Neutrophil (primary cell): Measurements from ENCODE around the gene CACNG3.

Experiments used
- H3K27ac ChIP-seq: fragments of 200-600 bp; sonication (generic); 2 replicates; pipeline ENCODE4 v1.5.1; 2016; ENCODE audit warnings: mild to moderate bottlenecking, moderate library complexity
- H3K27me3 ChIP-seq: fragments of 200-600 bp; sonication (generic); 2 replicates; pipeline ENCODE4 v1.6.0; 2016; ENCODE audit warnings: mild to moderate bottlenecking
- H3K36me3 ChIP-seq: fragments of 200-600 bp; sonication (generic); 2 replicates; pipeline ENCODE4 v1.5.1; 2017
- H3K4me1 ChIP-seq, 2 experiments: fragments of 200-600 bp in 1 of 2; sonication (generic) in 1 of 2; 1 replicate in 1 of 2; 2 replicates in 1 of 2; pipeline versions ENCODE4 v1.5.1 to v1.6.1; 2013 to 2016; ENCODE audit warnings: low read depth in 1 of 2, low read length in 1 of 2, mild to moderate bottlenecking in 1 of 2, moderate library complexity in 1 of 2; ENCODE audit not compliant: control insufficient read depth in 1 of 2, insufficient read depth in 1 of 2
- H3K4me3 ChIP-seq, 2 experiments: fragments of 200-600 bp in 1 of 2; sonication (generic) in 1 of 2; 1 replicate in 1 of 2; 2 replicates in 1 of 2; pipeline ENCODE4 v1.5.1; 2013 to 2016; ENCODE audit warnings: low read depth in 1 of 2, low read length in 1 of 2, mild to moderate bottlenecking in 1 of 2, moderate library complexity in 1 of 2
- H3K9me3 ChIP-seq: fragments of 200-600 bp; sonication (generic); 2 replicates; pipeline ENCODE4 v1.5.1; 2016
- TF ChIP-seq, protein P1 (sequence below): fragments of 200-600 bp; sonication (generic); IDR thresholded peaks from 2 replicates; pipeline ENCODE4 v1.5.1; 2016; ENCODE audit warnings: antibody characterized with exemption

CACNG3 gene

DNA sequence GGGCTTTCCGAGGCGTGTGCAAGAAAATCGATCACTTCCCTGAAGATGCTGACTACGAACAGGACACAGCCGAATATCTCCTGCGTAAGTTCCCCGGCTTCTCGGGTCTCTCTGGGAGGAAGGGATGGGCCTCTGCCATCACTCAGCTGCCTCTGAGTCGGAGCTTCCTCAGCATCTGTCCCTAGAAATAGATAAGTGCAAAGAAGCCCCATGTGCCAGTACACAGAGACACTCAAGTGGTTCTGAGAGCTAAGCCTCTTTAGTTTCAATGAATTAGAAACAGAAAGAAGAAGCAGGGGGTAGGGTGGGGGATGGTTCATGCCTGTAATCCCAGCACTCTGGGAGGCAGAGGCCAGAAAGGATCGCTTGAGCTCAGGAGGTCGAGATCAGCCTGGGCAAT lies 90.6 kb downstream of the CACNG3 start:
- Histone ChIP-seq H3K27me3 (no peaks in the 10 kb centered on the region), H3K9me3 (no peaks in the 10 kb centered on the region), H3K4me3 (no peak overlapping the region), H3K36me3 (no peaks in the 10 kb centered on the region), H3K4me1 (no peaks in the 10 kb centered on the region), H3K27ac (no peak overlapping the region)
- TF ChIP-seq, protein P1, sequence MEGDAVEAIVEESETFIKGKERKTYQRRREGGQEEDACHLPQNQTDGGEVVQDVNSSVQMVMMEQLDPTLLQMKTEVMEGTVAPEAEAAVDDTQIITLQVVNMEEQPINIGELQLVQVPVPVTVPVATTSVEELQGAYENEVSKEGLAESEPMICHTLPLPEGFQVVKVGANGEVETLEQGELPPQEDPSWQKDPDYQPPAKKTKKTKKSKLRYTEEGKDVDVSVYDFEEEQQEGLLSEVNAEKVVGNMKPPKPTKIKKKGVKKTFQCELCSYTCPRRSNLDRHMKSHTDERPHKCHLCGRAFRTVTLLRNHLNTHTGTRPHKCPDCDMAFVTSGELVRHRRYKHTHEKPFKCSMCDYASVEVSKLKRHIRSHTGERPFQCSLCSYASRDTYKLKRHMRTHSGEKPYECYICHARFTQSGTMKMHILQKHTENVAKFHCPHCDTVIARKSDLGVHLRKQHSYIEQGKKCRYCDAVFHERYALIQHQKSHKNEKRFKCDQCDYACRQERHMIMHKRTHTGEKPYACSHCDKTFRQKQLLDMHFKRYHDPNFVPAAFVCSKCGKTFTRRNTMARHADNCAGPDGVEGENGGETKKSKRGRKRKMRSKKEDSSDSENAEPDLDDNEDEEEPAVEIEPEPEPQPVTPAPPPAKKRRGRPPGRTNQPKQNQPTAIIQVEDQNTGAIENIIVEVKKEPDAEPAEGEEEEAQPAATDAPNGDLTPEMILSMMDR, result no peak

DNA sequence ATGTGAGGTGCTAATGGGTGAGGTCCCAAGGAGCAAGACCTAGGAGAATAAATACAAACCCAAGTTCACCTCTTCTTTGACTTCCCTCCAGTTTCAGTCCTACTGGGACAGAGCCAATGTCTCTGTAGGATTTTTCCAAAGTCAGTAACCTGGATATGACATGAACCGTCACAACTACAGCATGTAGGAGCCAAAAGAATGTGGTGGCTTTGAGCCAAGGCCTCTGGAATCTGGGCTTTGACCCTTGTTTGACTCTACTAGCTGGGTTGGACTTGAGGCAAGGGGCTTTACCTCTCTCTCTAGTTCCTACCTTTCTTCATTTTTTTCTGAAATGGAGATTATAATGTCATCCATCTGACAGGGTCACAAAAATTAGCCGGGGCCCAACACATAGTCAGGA lies 91.4 kb downstream of the CACNG3 start:
- H3K27ac ChIP-seq, result no peak overlapping the region
- H3K36me3 ChIP-seq, result no peaks in the 10 kb centered on the region
- TF ChIP-seq, protein P1, result no peak
- no peaks in the 10 kb centered on the region for H3K27me3 ChIP-seq
- no peak overlapping the region for H3K4me3 ChIP-seq
- no peaks in the 10 kb centered on the region for H3K4me1 ChIP-seq
- no peaks in the 10 kb centered on the region for H3K9me3 ChIP-seq

DNA sequence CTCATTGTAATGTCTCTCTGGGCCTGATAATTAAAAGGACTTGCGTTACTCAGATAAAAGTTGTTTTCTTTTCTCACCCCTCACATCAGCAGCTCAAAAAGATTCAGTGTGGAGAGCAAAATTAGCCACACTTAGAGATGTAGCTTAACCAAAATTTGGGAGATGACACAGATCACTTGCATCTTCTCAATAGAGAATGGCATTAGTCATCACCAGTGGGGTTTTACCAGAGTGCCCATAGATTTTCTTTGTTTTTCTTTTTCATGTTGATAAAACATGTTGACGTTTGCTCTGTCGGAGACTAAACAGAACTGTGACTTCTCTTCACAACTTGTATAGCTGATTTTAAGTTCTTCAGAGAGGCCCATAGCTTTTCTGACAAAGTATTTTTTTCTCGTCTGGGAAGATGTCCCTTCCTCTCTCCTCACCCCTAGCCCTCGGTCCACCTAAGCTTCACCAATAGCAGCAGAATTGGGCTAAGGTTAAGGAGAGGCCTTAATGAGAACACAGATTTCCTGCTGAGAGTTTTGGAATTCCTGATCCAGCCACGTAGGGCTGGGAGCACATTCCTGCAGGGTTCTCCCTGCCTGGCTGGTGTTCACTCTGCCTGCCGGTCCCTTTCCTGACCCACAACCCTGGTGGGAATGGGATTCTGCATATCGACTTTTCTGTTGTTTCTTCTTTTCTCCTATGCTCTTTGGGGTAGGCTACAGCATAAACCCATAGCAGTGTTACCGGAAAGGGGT lies 92.6 kb downstream of the CACNG3 start:
- Histone ChIP-seq H3K9me3 (no peaks in the 10 kb centered on the region), H3K27ac (no peak overlapping the region), H3K4me3 (no peak overlapping the region), H3K4me1 (no peaks in the 10 kb centered on the region), H3K36me3 (no peaks in the 10 kb centered on the region), H3K27me3 (no peaks in the 10 kb centered on the region)
- TF ChIP-seq, protein P1, result no peak

DNA sequence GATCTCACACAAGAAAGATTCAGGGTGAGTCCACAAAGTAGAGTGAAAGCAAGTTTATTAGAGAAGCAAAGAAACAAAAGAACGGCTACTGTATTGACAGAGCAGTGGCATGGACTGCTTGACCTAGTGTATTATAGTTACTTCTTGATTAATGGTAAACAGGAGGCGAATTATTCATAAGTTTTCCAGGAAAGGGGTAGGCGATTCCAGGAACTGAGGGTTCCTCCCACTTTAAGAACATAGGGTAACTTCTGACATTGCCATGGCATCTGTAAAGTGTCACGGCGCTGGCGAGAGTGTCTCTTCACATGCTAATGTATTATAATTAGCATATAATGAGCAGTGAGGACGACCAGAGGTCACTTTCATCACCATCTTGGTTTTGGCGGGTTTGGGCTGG lies 93.2 kb downstream of the CACNG3 start:
- Histone ChIP-seq H3K36me3 (no peaks in the 10 kb centered on the region), H3K27ac (no peak overlapping the region), H3K4me3 (no peak overlapping the region), H3K4me1 (no peaks in the 10 kb centered on the region), H3K27me3 (no peaks in the 10 kb centered on the region), H3K9me3 (no peaks in the 10 kb centered on the region)
- TF ChIP-seq, protein P1, result no peak

DNA sequence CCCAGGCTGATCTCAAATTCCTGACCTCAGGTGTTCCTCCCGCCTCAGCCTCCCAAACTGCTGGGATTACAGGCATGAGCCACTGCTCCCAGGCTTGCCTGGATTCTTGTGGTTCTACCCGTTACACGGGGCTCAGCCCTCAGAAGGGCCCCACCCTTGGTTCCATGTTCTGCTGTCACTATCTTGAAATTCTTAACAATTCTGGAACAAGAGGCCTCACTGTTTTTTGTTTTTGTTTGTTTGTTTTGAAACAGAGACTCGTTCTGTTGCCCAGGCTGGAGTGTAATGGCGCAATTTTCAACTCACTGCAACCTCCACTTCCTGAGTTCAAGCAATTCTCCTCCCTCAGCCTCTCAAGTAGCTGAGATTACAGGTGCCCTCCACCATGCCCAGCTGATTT lies 96.6 kb downstream of the CACNG3 start:
- TF ChIP-seq, protein P1, result no peak
- H3K27ac ChIP-seq, result no peak overlapping the region
- no peak overlapping the region for H3K4me3 ChIP-seq
- no peaks in the 10 kb centered on the region for H3K27me3 ChIP-seq
- no peaks in the 10 kb centered on the region for H3K4me1 ChIP-seq
- H3K9me3 ChIP-seq, result no peaks in the 10 kb centered on the region
- no peaks in the 10 kb centered on the region for H3K36me3 ChIP-seq
